GM19467 (cell line): ENCODE results near the gene SMAD7.

Source experiments
- ATAC-seq: cut with Tn5 transposase; IDR thresholded peaks from one replicate; pipeline ENCODE4 v1.9.1; 2021; ENCODE audit warnings: mild to moderate bottlenecking, moderate library complexity; ENCODE audit not compliant: unreplicated experiment

SMAD7 gene

GRCh38 chr18:48950536-48951447 lies at the start of gene SMAD7:
SMAD7 (minus strand) TSS chr18:48950965; CDS start chr18:48950424, 541 bp downstream.
- no peak for ATAC-seq

GRCh38 chr18:48999569-48999968 lies 48.8 kb upstream of the SMAD7 start:
- ATAC-seq: no peak

- ATAC-seq: no peak
Observed at GRCh38 chr18:48997985-48998831, 47.4 kb upstream of the SMAD7 start.

- ATAC-seq: no peak
Observed at GRCh38 chr18:48997681-48997984, 46.9 kb upstream of the SMAD7 start.

DNA sequence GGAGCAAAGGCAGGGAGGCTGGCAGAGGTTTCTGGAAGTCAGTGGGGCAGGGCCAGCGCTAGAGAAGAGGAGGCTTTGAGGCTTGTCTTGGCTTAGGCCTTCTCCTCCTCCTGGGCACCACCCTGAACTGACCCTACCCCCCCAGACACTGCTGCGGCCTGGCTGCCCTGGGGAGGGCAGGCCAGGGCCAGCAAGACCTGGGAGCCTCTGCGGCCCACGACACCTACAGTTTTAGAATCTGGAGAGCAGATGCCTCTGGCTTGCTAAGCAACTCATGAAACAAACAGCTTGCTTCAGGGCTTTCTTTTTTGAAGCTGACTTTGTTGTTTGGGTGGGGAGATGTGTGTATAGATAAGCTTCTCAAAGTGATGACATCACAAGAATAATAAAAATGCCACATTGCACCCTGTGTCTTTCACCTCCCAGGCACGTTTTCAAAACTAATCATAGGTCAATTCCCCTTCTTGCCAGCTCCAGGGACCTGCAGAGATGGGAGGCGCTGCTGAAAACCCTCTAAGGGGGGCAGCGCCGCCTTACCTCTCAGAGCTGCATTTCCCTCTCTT lies 46.2 kb upstream of the SMAD7 start:
- ATAC-seq: no peak

- no peak for ATAC-seq
Observed at GRCh38 chr18:48996041-48996440, 45.3 kb upstream of the SMAD7 start.

- ATAC-seq: no peak
Observed at GRCh38 chr18:48994926-48995835, 44.4 kb upstream of the SMAD7 start.

GRCh38 chr18:48994044-48994651 lies 43.4 kb upstream of the SMAD7 start:
- no peak for ATAC-seq

GRCh38 chr18:48993586-48993985 lies 42.8 kb upstream of the SMAD7 start:
- ATAC-seq: no peak

DNA sequence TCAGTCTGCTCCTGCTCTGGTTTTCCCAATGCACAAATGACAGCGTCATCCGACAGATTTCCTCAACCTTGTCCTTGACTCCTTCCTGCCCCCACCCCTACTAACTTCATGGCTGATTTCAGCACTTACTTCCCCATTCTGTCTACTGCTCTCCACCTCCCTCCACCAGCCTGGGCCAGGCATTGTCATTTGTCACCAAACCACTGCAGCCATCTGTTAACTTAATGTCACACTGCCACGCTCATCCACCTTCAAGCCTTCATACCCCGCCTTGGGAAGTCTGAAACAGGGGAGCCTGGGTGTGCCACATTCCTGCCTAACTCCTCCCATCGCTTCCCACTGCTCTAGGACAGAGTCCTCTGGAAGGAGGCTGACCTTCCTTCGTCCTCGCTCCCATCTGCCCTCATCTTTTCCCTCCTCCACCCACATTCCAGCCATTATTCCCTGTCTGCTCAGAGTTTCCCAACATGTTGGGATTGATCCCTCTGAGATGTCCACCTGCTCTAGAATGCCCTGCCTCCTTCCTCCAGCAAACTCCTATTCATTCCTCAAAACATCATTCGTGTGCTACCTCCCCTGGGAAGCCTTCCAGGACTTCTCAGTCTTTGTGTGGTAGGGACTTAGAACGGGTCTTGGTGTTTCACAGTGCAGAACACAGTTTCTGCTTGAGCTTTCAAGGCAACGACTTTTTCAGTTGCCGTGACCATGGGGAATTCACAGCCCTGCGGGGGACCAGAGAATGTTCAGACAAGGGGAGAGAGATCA lies 42.2 kb upstream of the SMAD7 start:
- no peak for ATAC-seq

- no peak for ATAC-seq
Observed at GRCh38 chr18:48992133-48992532, 41.4 kb upstream of the SMAD7 start.

GRCh38 chr18:48991676-48992075 lies 40.9 kb upstream of the SMAD7 start:
- no peak for ATAC-seq

DNA sequence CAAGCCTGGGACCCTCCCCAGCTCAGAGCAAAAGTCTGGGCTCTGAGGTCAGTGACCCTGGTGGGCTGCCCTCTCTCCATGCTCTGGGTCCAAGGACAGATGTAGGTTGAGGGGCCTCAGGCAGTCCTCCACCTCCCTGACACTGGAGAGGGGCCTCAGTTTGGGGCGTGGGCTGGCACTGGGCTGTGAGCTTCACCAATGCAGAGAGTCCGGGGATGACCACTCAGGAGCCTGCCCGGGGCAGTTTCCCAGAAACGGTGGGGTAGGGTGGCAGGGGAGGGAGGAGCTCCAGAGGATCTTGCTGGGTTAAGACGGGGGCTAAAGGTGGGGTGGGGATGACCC lies 40.5 kb upstream of the SMAD7 start:
- no peak for ATAC-seq

GRCh38 chr18:48990481-48991318 lies 39.9 kb upstream of the SMAD7 start:
- ATAC-seq: no peak

DNA sequence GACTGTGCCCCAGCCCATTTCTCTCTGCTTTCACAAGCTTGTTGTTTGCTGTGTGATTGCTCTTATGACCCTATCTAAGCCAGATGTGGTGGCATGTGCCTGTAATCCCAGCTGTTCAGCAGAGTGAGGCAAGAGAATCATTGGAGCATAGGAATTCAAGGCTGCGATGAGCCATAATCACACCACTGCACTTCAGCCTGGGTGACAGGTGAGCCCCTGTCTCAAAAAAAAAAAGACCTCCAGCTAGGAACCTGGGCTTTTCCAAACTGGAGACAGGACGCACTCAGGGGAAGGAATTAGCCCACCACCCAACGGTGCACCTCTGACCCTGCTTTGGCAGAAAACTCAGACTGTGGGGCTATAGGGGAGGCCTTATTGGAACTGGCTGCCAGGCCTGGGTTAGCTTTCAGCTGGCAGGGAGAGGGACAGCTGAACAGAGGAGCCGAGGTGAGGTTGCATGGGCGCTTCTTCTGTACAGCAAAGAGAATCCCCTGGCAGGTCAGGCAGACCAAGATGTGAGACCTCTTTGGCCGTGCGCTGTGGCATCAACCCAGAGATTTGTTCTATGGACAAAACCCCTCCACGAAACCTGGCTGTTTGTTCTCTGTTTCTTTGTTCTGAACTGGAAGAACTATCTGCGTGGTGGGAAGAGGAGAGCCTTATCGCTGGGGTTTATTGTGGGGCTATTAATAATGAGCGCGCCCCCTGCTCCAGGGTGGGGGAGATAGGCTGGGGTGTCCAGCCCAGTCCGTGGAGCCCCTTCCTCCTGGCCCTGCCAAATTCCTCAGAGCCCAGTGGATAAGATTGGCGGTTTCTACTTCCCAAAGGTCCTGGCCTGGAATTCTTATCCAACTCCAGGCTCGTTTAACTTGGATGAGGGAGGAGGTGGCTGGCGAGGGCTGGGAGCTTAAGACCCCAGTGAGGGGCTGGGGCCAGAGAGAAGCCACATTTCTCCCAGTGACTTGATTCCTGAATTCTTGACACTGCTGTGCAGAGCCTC lies 38.8 kb upstream of the SMAD7 start:
- no peak for ATAC-seq

DNA sequence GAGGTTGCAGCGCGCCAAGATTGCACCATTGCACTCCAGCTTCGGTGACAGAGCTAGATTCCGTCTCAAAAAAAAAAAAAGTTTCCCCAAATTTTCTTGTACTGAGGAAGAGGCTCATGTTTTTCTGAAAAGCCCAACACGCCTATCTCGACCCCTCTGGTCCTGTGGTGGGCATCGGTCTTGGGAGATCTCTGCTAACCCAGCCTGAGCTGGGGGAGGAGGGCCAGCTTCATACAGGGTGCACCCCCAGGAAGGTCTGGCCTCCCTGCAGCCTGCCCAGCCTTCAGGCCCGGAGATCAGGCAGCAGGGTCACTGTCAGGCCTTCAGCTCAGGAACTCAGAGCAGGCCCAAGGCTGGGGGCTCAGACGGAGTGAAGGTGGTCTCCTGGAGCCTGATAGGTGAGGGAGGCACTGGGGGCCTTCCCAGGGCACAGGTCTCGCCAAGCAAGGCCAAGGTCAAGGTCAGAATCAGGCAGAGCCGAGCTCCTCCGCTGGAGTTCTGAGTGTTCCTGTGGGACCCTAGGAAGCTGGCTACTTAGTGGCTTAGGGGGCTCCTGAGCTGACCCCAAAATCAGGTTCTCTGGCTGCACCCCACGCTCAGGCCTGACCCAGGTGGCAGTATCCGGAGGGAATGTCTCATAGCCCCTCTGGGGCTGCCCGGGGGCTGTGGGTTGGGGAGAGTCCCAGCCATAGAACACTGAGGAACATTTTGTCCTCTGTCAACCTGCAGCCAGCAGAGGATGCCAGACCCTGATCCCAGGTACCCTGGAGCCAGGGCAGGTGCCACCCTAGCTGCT lies 37.9 kb upstream of the SMAD7 start:
- ATAC-seq: no peak

GRCh38 chr18:48987821-48988220 lies 37.1 kb upstream of the SMAD7 start:
- no peak for ATAC-seq
